Vagina (tissue), 2 donors: Measurements from ENCODE around the gene TMEM208. TPM values are rescaled to one million over a fixed set of nuclear protein-coding genes. Genes with fewer than 3 reads are reported as not detected.

Source experiments
- DNase-seq, 2 donors: peaks; one replicate each; pipeline ENCODE4 v3.0.0-alpha.2; 2017; ENCODE audit errors: extremely low spot score in 2 of 2
- H3K27ac ChIP-seq: fragments of 200-600 bp; sonication (generic); one replicate; pipeline ENCODE4 v1.5.1; 2019
- H3K27me3 ChIP-seq: fragments of 200-600 bp; sonication (generic); one replicate; pipeline ENCODE4 v1.5.1; 2019
- H3K36me3 ChIP-seq, 2 donors: fragments of 200-600 bp; sonication (generic); one replicate each; pipeline ENCODE4 v1.5.1; 2017 to 2019
- H3K4me1 ChIP-seq: fragments of 200-600 bp; sonication (generic); one replicate; pipeline ENCODE4 v1.5.1; 2019
- H3K4me3 ChIP-seq, 2 donors: fragments of 200-600 bp; sonication (generic); 1 replicate in 1 of 2; 2 replicates in 1 of 2; pipeline ENCODE4 v1.5.1; 2016 to 2019
- H3K9me3 ChIP-seq: fragments of 200-600 bp; sonication (generic); one replicate; pipeline ENCODE4 v1.5.1; 2019
- POLR2A ChIP-seq, 2 donors: fragments of 450-650 bp; IDR thresholded peaks; one replicate each; pipeline ENCODE4 v1.6.1; 2017; ENCODE audit warnings: antibody characterized with exemption in 2 of 2, mild to moderate bottlenecking in 2 of 2, moderate library complexity in 2 of 2
- POLR2AphosphoS5 ChIP-seq, 2 donors: sonication (generic); formaldehyde crosslinking; IDR thresholded peaks; one replicate each; pipeline ENCODE4 v1.9.0; 2017; ENCODE audit warnings: antibody characterized with exemption in 2 of 2, mild to moderate bottlenecking in 2 of 2, low read depth in 1 of 2; ENCODE audit not compliant: insufficient read depth in 1 of 2
- intact Hi-C: fragments of 100-400 bp; cut with DNase I; formaldehyde crosslinking; loops from one replicate; pipeline ENCODE4 v1.15.1; 2023
- total RNA-seq: library from RNA; depleted of rRNA; stranded (reverse); fragments of >200 nt; gene quantifications from one replicate; pipeline ENCODE4 v1.2.3, GENCODE V29; 2016
- TF ChIP-seq, protein P1 (sequence below), 3 experiments: fragments of 450-650 bp in 2 of 3; fragments of 200-600 bp in 1 of 3; sonication (generic) in 1 of 3; IDR thresholded peaks; one replicate each; pipeline ENCODE4 v1.5.1; 2017 to 2019; ENCODE audit warnings: antibody characterized with exemption in 3 of 3, mild to moderate bottlenecking in 2 of 3, moderate library complexity in 2 of 3

Gene TMEM208
- total RNA-seq, 1 donor from 2014 or later = 48.9 TPM

DNA sequence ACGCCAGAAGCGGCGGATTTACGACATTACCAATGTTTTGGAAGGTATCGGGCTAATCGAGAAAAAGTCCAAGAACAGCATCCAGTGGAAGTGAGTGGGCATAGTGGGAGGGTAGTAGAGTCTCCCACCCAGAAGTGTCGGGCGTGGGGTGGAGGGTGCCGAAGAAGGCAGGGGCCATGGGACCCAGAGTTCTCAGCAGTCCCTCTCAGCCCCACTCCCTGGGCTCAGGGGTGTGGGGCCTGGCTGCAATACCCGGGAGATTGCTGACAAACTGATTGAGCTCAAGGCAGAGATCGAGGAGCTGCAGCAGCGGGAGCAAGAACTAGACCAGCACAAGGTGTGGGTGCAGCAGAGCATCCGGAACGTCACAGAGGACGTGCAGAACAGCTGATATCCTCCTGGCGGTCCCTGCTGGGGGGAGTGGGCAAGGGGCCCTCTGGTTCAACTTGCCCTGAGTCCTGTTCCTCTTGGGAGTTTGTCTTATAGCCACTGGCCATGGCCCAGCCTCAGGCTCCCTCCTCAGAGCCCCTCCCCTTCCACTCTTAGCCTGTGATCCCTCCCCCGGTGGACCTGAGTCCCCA lies 34.1 kb upstream of the TMEM208 start:
- peak overlapping the region; percentile 88 to 93 for H3K4me3 ChIP-seq
- H3K36me3 ChIP-seq = peaks cover 7 to 38% of the 10 kb centered on the region in 2 donors
- H3K9me3 ChIP-seq = no peaks in the 10 kb centered on the region
- no peak for TF ChIP-seq POLR2AphosphoS5 (IDR thresholded peaks at IDR 0.05; ENCODE audit: insufficient read depth in 1 of 2, low read depth in 1 of 2)
- TF ChIP-seq, protein P1, sequence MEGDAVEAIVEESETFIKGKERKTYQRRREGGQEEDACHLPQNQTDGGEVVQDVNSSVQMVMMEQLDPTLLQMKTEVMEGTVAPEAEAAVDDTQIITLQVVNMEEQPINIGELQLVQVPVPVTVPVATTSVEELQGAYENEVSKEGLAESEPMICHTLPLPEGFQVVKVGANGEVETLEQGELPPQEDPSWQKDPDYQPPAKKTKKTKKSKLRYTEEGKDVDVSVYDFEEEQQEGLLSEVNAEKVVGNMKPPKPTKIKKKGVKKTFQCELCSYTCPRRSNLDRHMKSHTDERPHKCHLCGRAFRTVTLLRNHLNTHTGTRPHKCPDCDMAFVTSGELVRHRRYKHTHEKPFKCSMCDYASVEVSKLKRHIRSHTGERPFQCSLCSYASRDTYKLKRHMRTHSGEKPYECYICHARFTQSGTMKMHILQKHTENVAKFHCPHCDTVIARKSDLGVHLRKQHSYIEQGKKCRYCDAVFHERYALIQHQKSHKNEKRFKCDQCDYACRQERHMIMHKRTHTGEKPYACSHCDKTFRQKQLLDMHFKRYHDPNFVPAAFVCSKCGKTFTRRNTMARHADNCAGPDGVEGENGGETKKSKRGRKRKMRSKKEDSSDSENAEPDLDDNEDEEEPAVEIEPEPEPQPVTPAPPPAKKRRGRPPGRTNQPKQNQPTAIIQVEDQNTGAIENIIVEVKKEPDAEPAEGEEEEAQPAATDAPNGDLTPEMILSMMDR (IDR thresholded peaks at IDR 0.05) = no peak
- intact Hi-C loops = loop anchor here (5.0 kb wide), 1 partner anchor 176 kb away; no protein-coding TSS in a partner anchor
- DNase-seq = no peak
- H3K27ac ChIP-seq = peak overlapping the region; percentile 75
- no peaks in the 10 kb centered on the region for H3K27me3 ChIP-seq
- peaks cover 28% of the 10 kb centered on the region for H3K4me1 ChIP-seq

- Histone ChIP-seq H3K4me1 (peaks cover 33% of the 10 kb centered on the region), H3K9me3 (no peaks in the 10 kb centered on the region), H3K36me3 (peaks cover 7 to 43% of the 10 kb centered on the region in 2 donors), H3K27ac (peak overlapping the region; percentile 13), H3K4me3 (peak overlapping the region; percentile 88 to 93), H3K27me3 (no peaks in the 10 kb centered on the region)
- no peak for DNase-seq
- TF ChIP-seq, protein P1 (IDR thresholded peaks at IDR 0.05) = no peak
- TF ChIP-seq POLR2AphosphoS5 (IDR thresholded peaks at IDR 0.05; ENCODE audit: insufficient read depth in 1 of 2, low read depth in 1 of 2) (no peak), POLR2A (IDR thresholded peaks at IDR 0.05) (no peak)
- intact Hi-C loops = loop anchor here (5.0 kb wide), 1 partner anchor 176 kb away; no protein-coding TSS in a partner anchor
Observed at GRCh38 chr16:67193536-67193935, 33.4 kb upstream of the TMEM208 start.

DNA sequence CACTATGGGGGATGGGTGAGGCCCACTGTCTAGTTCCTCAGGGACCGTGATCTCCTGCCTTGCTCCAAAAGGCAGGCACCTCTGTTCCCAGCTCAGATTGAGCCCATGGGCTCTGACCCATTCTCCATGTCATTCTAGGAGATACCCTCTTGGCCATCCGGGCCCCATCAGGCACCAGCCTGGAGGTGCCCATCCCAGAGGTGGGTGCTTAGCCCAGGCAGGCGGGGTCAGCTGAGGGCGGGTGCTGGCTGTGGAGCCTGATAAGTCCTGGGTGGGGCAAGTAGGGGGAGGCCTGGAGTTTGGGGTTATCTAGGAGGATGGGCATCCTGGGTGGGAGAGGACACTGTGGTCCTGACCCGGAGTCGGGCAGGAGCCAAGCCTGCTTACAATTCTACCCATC lies 32.7 kb upstream of the TMEM208 start:
- Histone ChIP-seq H3K36me3 (peaks cover 7 to 43% of the 10 kb centered on the region in 2 donors), H3K27ac (no peak overlapping the region)

DNA sequence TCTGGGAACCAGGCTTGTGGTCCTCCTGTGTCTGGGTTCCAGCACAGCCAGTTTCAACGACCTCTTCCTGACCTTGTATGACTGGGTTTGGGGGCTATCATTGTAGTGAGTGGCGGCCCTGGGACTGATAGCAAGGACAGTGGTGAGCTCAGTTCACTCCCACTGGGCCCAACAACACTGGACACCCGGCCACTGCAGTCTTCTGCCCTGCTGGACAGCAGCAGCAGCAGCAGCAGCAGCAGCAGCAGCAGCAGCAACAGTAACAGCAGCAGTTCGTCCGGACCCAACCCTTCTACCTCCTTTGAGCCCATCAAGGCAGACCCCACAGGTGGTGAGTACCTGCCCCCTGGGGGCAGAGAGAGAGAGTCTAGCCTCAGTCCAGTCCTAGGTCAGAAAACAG lies 31.3 kb upstream of the TMEM208 start:
- DNase-seq = no peak
- no peak overlapping the region for H3K27ac ChIP-seq
- intact Hi-C loops = loop anchor here (5.0 kb wide), 1 partner anchor 878 kb away; no protein-coding TSS in a partner anchor
- peaks cover 7 to 44% of the 10 kb centered on the region in 2 donors for H3K36me3 ChIP-seq
- no peaks in the 10 kb centered on the region for H3K9me3 ChIP-seq
- H3K27me3 ChIP-seq = no peaks in the 10 kb centered on the region
- no peak overlapping the region for H3K4me3 ChIP-seq
- TF ChIP-seq POLR2A (IDR thresholded peaks at IDR 0.05) = no peak
- no peak for TF ChIP-seq POLR2AphosphoS5 (IDR thresholded peaks at IDR 0.05; ENCODE audit: insufficient read depth in 1 of 2, low read depth in 1 of 2)
- H3K4me1 ChIP-seq = peaks cover 41% of the 10 kb centered on the region

More for the DNA sequence above, 32.7 kb upstream of the TMEM208 start:
- H3K4me3 ChIP-seq = no peak overlapping the region
- no peaks in the 10 kb centered on the region for H3K9me3 ChIP-seq
- no peak for DNase-seq
- no peaks in the 10 kb centered on the region for H3K27me3 ChIP-seq
- intact Hi-C loops = loop anchor here (5.0 kb wide), 1 partner anchor 177 kb away; no protein-coding TSS in a partner anchor
- no peak for TF ChIP-seq POLR2AphosphoS5 (IDR thresholded peaks at IDR 0.05; ENCODE audit: insufficient read depth in 1 of 2, low read depth in 1 of 2)
- TF ChIP-seq, protein P1 (IDR thresholded peaks at IDR 0.05) = no peak
- no peak for TF ChIP-seq POLR2A (IDR thresholded peaks at IDR 0.05)
- peaks cover 40% of the 10 kb centered on the region for H3K4me1 ChIP-seq

- H3K9me3 ChIP-seq = no peaks in the 10 kb centered on the region
- no peak for TF ChIP-seq POLR2AphosphoS5 (IDR thresholded peaks at IDR 0.05; ENCODE audit: insufficient read depth in 1 of 2, low read depth in 1 of 2)
- TF ChIP-seq POLR2A (IDR thresholded peaks at IDR 0.05) = no peak
- TF ChIP-seq, protein P1 (IDR thresholded peaks at IDR 0.05) = no peak
- no peaks in the 10 kb centered on the region for H3K27me3 ChIP-seq
- H3K4me1 ChIP-seq = peaks cover 34% of the 10 kb centered on the region
- intact Hi-C loops = loop anchor here (5.0 kb wide), 1 partner anchor 880 kb away; no protein-coding TSS in a partner anchor
- peaks cover 7 to 52% of the 10 kb centered on the region in 2 donors for H3K36me3 ChIP-seq
- DNase-seq = no peak
- no peak overlapping the region for H3K4me3 ChIP-seq
- no peak overlapping the region for H3K27ac ChIP-seq
Observed at GRCh38 chr16:67196881-67197280, 30.0 kb upstream of the TMEM208 start.
